Measurements from ENCODE around the gene MAP4K2. TPM values are rescaled to one million over a fixed set of nuclear protein-coding genes. Genes with fewer than 3 reads are reported as not detected.

Gene MAP4K2
- total RNA-seq (2021; fragmentation: NEBNext Ultra II Directional; extraction: Animal tissue kit (Norgen Biotek cat#: 25700)): 10 to 100 TPM; 18.0 to 21.6 (median 20.9) TPM
- long read RNA-seq, full-length matches to known transcripts: 8 of 15 reads
- long read RNA-seq, partial matches to known transcripts: 1 of 15 reads
- long read RNA-seq, other reads (novel, unspliced or antisense): 6 of 15 reads

DNA sequence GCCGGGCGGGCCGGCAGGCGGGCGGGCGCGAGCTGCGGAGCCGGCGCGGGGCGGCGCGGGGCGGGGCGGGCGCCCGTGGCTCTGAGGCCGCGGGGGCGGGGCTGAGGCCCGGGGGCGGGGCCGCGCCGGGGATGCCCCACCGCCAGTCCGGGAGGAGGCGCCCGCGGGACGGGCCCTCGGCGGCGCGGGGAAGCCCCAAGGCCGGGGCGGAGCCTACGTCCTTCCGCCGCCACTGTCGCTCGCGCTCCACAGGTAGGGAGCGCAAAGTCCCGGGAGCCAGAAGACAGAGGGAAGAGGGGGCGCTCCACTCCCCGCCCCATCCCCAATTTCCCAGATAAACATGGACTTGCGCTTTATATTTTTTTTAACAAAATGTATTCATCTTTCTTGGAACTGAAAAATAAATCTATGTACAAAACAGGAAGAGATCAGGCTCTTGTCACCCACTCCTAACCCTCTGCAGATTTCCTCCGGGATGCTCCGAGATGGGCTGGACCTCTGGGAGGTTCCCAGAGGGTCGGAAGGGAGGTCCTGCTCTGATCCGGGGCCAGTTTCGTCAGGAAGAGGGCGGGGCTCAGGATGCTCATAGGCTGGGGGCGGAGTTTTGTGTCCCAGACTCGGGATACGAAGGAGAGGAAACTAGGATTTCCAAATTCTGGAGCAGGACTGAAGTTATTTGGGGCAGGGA, at the start of gene MAP4K2:
TSS of gene MAP4K2 (minus strand) at position 57 of the 688 bp plus-strand sequence. CDS start 65 bp downstream, outside the sequence.
- H3K9me3 Mint-ChIP-seq: no peaks in the 10 kb centered on the region
- H3K4me3 Mint-ChIP-seq: peak within 1 kb of the TSS; percentile 93
- H3K36me3 Mint-ChIP-seq (ENCODE audit: low read depth): 0 out of 2 replicates have a peak, but pooled peaks cover 12% of the 10 kb centered on the region
- H3K27me3 Mint-ChIP-seq (ENCODE audit: insufficient read depth): no peaks in the 10 kb centered on the region
- H3K27ac Mint-ChIP-seq: peak within 1 kb of the TSS; percentile 96
- peak; percentile 59 for TF ChIP-seq CTCF (IDR thresholded peaks at IDR 0.05)
- peak; percentile 73 for DNase-seq
- H3K4me1 Mint-ChIP-seq (ENCODE audit: low read depth): peaks cover 10% of the 10 kb centered on the region

DNA sequence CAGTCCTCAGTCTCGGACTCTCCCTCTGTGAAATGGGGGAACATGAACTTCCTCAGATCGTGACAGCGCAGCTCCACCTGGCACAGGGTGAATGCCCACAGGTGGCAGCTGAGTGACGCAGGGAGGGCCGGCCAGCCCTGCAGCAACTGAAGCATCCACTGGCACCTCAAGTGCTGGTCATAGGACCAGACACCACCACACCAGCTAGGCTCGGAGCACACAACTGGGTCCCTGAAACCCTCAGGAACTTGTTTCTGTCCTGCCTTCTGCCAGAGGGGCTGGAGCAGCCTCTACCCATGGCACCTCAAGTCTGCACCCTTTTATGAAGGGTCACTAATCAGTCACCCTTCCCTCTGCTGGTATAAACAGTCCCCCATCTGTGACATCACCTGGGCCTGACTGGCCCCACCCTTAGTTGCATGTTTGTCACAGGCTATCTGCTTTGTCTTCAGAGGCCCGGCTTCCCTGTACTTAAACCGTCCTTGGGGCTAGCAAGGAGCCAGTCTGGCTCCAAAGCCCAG, 48.9 kb upstream of the MAP4K2 start:
- TF ChIP-seq CTCF (IDR thresholded peaks at IDR 0.05): no peak
- Mint-ChIP-seq H3K27me3 (ENCODE audit: insufficient read depth) (peaks cover 13% of the 10 kb centered on the region), H3K9me3 (no peaks in the 10 kb centered on the region), H3K4me3 (no peak overlapping the region; the same call in 1 of the 2 replicates), H3K36me3 (ENCODE audit: low read depth) (peaks cover 23% of the 10 kb centered on the region), H3K27ac (peak overlapping the region; percentile 77), H3K4me1 (ENCODE audit: low read depth) (peaks cover 62% of the 10 kb centered on the region)
- no peak for DNase-seq

DNA sequence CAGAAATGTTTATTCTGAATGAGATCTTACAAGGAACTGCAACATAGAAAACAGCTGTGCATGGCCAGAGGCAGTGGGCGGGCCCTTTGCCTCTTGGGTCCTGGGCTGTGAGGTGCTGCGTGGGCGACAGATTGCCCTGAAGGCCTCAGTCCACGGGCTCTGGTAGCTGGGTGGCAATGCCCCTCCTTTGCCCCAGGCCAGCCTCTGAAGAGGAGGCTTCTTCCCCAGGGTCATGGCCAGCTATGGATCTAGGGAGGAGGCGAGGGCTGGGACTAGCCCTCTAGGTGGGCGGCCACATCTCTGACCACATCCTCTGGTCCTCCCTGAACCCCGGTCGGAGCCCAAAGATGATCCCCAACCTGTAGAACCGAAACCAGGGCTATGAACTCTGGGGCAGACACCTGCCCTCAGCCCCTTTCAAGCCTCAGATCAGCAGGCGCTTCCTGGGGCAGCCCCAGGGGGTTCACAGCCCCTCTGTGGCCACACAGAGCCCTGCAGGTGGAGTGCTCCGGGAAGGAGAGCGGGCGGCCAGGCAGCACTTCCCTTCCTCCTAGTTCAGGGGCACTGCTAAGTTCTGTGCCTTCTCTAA, 48.1 kb upstream of the MAP4K2 start:
- Mint-ChIP-seq H3K4me1 (ENCODE audit: low read depth) (peaks cover 54% of the 10 kb centered on the region), H3K36me3 (ENCODE audit: low read depth) (peaks cover 23% of the 10 kb centered on the region), H3K27me3 (ENCODE audit: insufficient read depth) (peaks cover 13% of the 10 kb centered on the region), H3K9me3 (no peaks in the 10 kb centered on the region), H3K4me3 (no peak overlapping the region), H3K27ac (peak overlapping the region; percentile 77)
- no peak for TF ChIP-seq CTCF (IDR thresholded peaks at IDR 0.05)
- DNase-seq: no peak

DNA sequence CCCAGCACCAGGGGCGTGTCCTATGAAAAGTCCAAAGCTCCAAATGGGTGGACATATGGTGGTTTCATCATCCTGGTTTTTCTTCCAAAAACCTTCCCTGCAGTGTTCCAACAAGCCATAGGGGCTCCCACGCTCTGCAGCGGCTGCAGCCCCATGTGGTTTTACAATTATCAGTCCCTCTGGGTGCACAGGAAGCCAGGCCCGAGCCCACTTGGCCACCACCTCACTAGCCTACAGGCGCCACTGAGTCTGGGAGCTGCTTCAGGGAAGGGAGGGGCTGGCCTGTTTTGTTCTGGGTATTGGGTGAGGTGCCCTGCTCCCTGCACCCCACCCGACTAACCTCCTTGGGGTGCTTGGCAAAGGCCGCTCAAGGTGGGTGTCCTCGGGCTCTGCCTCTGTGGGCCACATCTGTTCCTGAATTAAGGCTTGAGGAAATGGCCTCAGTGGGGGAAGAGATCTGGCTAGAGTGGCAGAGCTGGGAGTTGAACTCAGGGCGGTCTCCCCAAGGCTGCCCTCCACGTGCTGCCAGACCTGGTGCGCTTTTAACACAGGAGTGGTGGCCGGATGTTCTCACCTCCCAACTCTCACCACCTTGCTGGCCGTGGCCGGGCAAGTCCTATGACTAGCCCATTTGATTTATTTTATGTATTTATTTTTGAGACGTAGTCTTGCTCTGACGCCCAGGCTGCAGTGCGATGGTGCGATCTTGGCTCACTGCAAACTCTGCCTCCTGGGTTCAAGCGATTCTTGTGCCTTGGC, 46.8 kb upstream of the MAP4K2 start:
- Mint-ChIP-seq H3K27me3 (ENCODE audit: insufficient read depth) (peaks cover 18% of the 10 kb centered on the region), H3K4me1 (ENCODE audit: low read depth) (peaks cover 41% of the 10 kb centered on the region), H3K9me3 (no peaks in the 10 kb centered on the region), H3K27ac (peak overlapping the region; percentile 48), H3K4me3 (no peak overlapping the region; the same call in 1 of the 2 replicates), H3K36me3 (ENCODE audit: low read depth) (peaks cover 10% of the 10 kb centered on the region)
- DNase-seq: no peak
- peak; percentile 39; the same call in 1 of the 2 replicates for TF ChIP-seq CTCF (IDR thresholded peaks at IDR 0.05)

All from HFFc6 (cell line).